Astrocyte (in vitro differentiated cells and primary cell): ENCODE measurements around the gene TADA2A.

Source experiments
- EZH2 ChIP-seq: IDR thresholded peaks from 2 replicates; pipeline ENCODE4 v1.6.1; 2012; ENCODE audit warnings: mild to moderate bottlenecking, low read length, inconsistent platforms; ENCODE audit not compliant: insufficient read depth
- TF ChIP-seq, protein P1 (sequence below): IDR thresholded peaks from 2 replicates; pipeline ENCODE4 v1.5.1; 2011; ENCODE audit warnings: low read depth, mild to moderate bottlenecking, inconsistent platforms, low read length, moderate library complexity; ENCODE audit not compliant: insufficient read depth

GRCh38 chr17:37503148-37503547 is 96.5 kb downstream of the TADA2A start:
- TF ChIP-seq, protein P1, sequence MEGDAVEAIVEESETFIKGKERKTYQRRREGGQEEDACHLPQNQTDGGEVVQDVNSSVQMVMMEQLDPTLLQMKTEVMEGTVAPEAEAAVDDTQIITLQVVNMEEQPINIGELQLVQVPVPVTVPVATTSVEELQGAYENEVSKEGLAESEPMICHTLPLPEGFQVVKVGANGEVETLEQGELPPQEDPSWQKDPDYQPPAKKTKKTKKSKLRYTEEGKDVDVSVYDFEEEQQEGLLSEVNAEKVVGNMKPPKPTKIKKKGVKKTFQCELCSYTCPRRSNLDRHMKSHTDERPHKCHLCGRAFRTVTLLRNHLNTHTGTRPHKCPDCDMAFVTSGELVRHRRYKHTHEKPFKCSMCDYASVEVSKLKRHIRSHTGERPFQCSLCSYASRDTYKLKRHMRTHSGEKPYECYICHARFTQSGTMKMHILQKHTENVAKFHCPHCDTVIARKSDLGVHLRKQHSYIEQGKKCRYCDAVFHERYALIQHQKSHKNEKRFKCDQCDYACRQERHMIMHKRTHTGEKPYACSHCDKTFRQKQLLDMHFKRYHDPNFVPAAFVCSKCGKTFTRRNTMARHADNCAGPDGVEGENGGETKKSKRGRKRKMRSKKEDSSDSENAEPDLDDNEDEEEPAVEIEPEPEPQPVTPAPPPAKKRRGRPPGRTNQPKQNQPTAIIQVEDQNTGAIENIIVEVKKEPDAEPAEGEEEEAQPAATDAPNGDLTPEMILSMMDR: no peak
- TF ChIP-seq EZH2: no peak
